Endodermal cell (in vitro differentiated cells): ENCODE data around the gene PSORS1C1. TPM values are rescaled to one million over a fixed set of nuclear protein-coding genes. Genes with fewer than 3 reads are reported as not detected.

ENCODE experiments used
- DNase-seq: peaks from one replicate; pipeline ENCODE4 v3.0.0-alpha.2; 2017
- H3K27ac ChIP-seq: 2 replicates; pipeline ENCODE4 v1.5.1; 2013; ENCODE audit warnings: mild to moderate bottlenecking, low read depth, low read length, moderate library complexity
- H3K27me3 ChIP-seq: 2 replicates; pipeline ENCODE4 v1.6.1; 2013; ENCODE audit warnings: mild to moderate bottlenecking, low read length, moderate library complexity; ENCODE audit not compliant: insufficient read depth, control insufficient read depth, poor library complexity, severe bottlenecking
- H3K36me3 ChIP-seq: 2 replicates; pipeline ENCODE4 v1.7.0; 2013; ENCODE audit warnings: mild to moderate bottlenecking, low read length, moderate library complexity; ENCODE audit not compliant: control insufficient read depth, insufficient read depth
- H3K4me1 ChIP-seq: one replicate; pipeline ENCODE4 v1.7.0; 2013; ENCODE audit warnings: low read length; ENCODE audit not compliant: control insufficient read depth, insufficient read depth
- H3K4me3 ChIP-seq: 2 replicates; pipeline ENCODE4 v1.5.1; 2013; ENCODE audit warnings: mild to moderate bottlenecking, low read length, moderate library complexity
- H3K9ac ChIP-seq: 2 replicates; pipeline ENCODE4 v1.6.1; 2013; ENCODE audit warnings: mild to moderate bottlenecking, low read length, moderate library complexity; ENCODE audit not compliant: poor library complexity, severe bottlenecking; ENCODE audit errors: extremely low read depth
- H3K9me3 ChIP-seq: 2 replicates; pipeline ENCODE4 v1.6.1; 2013; ENCODE audit warnings: mild to moderate bottlenecking, low read length, moderate library complexity; ENCODE audit not compliant: control insufficient read depth
- H3K27ac Mint-ChIP-seq: 2 replicates; pipeline ENCODE4 v1.8.0; 2020; ENCODE audit warnings: mixed read lengths
- H3K27me3 Mint-ChIP-seq: 2 replicates; pipeline ENCODE4 v1.8.0; 2021; ENCODE audit warnings: mild to moderate bottlenecking, mixed read lengths; ENCODE audit not compliant: insufficient read depth
- H3K36me3 Mint-ChIP-seq: 2 replicates; pipeline ENCODE4 v1.8.0; 2020; ENCODE audit warnings: low read depth, mixed read lengths
- H3K4me1 Mint-ChIP-seq: 2 replicates; pipeline ENCODE4 v1.8.0; 2020; ENCODE audit warnings: mixed read lengths
- H3K4me3 Mint-ChIP-seq: 2 replicates; pipeline ENCODE4 v1.8.0; 2020; ENCODE audit warnings: mild to moderate bottlenecking, moderate library complexity, mixed read lengths
- H3K9me3 Mint-ChIP-seq: 2 replicates; pipeline ENCODE4 v1.8.0; 2020; ENCODE audit warnings: mild to moderate bottlenecking, mixed read lengths
- CTCF ChIP-seq: fragments of 200-600 bp; sonication (generic); conservative IDR thresholded peaks from 2 replicates; pipeline ENCODE4 v1.5.0; 2021; ENCODE audit warnings: antibody characterized with exemption, mild to moderate bottlenecking
- WGBS, 2 experiments: methylation state at CpG; one replicate each; pipeline versions ENCODE4 v1.1.5 to v1.1.7; 2013; ENCODE audit warnings: missing lambda C conversion rate in 2 of 2, mixed read lengths in 1 of 2; ENCODE audit not compliant: insufficient coverage in 1 of 2, insufficient read length in 1 of 2; 5-methylcytosine and 5-hydroxymethylcytosine counted together
- total RNA-seq, 2 donors: library from RNA; stranded (reverse); fragmentation: NEBNext Ultra II Directional in 1 of 2; extraction: Animal tissue kit (Norgen Biotek cat#: 25700) in 1 of 2; gene quantifications; 2 replicates in 1 of 2; 3 replicates in 1 of 2; pipeline ENCODE4 v1.2.1, GENCODE V29; 2021

Gene PSORS1C1
- total RNA-seq, 2 donors from 2014 or later: 1.1 to 1.2 TPM

GRCh38 chr6:31131595-31131994 is 17.0 kb downstream of the PSORS1C1 start:
- no peak overlapping the region for H3K4me3 ChIP-seq
- no peak overlapping the region for H3K4me3 Mint-ChIP-seq
- H3K9ac ChIP-seq: no peak overlapping the region
- H3K27me3 ChIP-seq: no peaks in the 10 kb centered on the region
- no peaks in the 10 kb centered on the region for H3K9me3 Mint-ChIP-seq
- H3K36me3 Mint-ChIP-seq: no peaks in the 10 kb centered on the region
- peaks cover 36% of the 10 kb centered on the region for H3K4me1 Mint-ChIP-seq
- no peak overlapping the region for H3K27ac ChIP-seq
- no peak overlapping the region for H3K27ac Mint-ChIP-seq
- H3K4me1 ChIP-seq: peaks cover 19% of the 10 kb centered on the region
- TF ChIP-seq CTCF: no peak
- DNase-seq: no peak
- H3K9me3 ChIP-seq: no peaks in the 10 kb centered on the region
- H3K27me3 Mint-ChIP-seq: no peaks in the 10 kb centered on the region
- H3K36me3 ChIP-seq: no peaks in the 10 kb centered on the region
- 82 to 89% methylated on average over 3 of the region's 3 CpGs for WGBS, 2 experiments

- Histone ChIP-seq H3K36me3 (no peaks in the 10 kb centered on the region), H3K9me3 (no peaks in the 10 kb centered on the region), H3K27ac (no peak overlapping the region), H3K4me3 (no peak overlapping the region), H3K9ac (no peak overlapping the region), H3K4me1 (peaks cover 11% of the 10 kb centered on the region), H3K27me3 (no peaks in the 10 kb centered on the region)
- no peaks in the 10 kb centered on the region for H3K9me3 Mint-ChIP-seq
- 80 to 83% methylated on average over 5 to 6 of the region's 6 CpGs for WGBS, 2 experiments
- no peak overlapping the region for H3K4me3 Mint-ChIP-seq
- H3K27me3 Mint-ChIP-seq: peaks cover 2% of the 10 kb centered on the region
- no peak for DNase-seq
- peaks cover 30% of the 10 kb centered on the region for H3K4me1 Mint-ChIP-seq
- no peaks in the 10 kb centered on the region for H3K36me3 Mint-ChIP-seq
- TF ChIP-seq CTCF: no peak
- no peak overlapping the region for H3K27ac Mint-ChIP-seq
Measured at GRCh38 chr6:31132806-31133205, 18.2 kb downstream of the PSORS1C1 start.

- Histone ChIP-seq H3K27me3 (no peaks in the 10 kb centered on the region), H3K9ac (no peak overlapping the region), H3K4me3 (no peak overlapping the region), H3K9me3 (no peaks in the 10 kb centered on the region), H3K36me3 (no peaks in the 10 kb centered on the region), H3K4me1 (no peaks in the 10 kb centered on the region), H3K27ac (no peak overlapping the region)
- Mint-ChIP-seq H3K4me3 (no peak overlapping the region), H3K4me1 (peaks cover 15% of the 10 kb centered on the region), H3K27me3 (peaks cover 7% of the 10 kb centered on the region), H3K9me3 (no peaks in the 10 kb centered on the region), H3K36me3 (no peaks in the 10 kb centered on the region), H3K27ac (no peak overlapping the region)
- 89 to 94% methylated on average over 10 of the region's 10 CpGs for WGBS, 2 experiments
- DNase-seq: no peak
- no peak for TF ChIP-seq CTCF
Measured at GRCh38 chr6:31135710-31136109, 21.1 kb downstream of the PSORS1C1 start.
